HG03139 (cell line): ENCODE results near the gene IL10.
A peak's percentile ranks its signal among the peaks of the same experiment; 100 is the strongest.
"Not testable (repeated sequence)": the region's sequence is repeated elsewhere in the genome, so short reads cannot be mapped to it uniquely, and the experiment has no call there.

Experiments used
- ATAC-seq: cut with Tn5 transposase; IDR thresholded peaks from one replicate; pipeline ENCODE4 v1.9.1; 2021; ENCODE audit not compliant: unreplicated experiment

The IL10 gene

DNA sequence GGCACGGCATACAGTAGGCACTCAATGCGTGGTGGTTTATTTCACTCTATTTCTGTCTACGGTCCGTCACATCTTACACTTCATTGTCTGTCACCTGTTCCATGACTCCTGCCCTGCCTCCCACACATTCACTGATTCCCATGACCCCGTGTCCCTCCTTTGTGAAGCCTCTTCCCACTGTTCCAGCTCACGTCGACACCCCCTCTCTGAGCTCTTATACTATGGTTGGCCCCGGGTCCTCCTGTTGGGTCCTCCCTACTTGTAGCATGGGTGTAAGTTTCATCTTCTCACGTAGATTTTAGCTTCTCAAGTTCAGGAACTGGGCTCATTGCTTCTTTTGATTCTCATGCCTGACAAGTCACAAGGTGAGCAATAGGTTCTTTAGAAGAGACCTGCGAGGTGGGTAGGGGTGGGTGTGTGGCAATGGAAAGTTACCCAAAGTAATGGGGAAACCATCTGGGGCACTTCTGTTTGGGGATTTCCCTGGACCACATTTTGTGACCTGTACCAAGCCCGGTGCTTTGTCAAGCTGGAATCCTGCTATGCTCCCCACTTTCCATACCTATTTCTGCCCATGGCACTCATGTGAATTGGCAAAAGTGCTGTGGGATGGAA is 22.1 kb upstream of the IL10 start:
- ATAC-seq: no peak

DNA sequence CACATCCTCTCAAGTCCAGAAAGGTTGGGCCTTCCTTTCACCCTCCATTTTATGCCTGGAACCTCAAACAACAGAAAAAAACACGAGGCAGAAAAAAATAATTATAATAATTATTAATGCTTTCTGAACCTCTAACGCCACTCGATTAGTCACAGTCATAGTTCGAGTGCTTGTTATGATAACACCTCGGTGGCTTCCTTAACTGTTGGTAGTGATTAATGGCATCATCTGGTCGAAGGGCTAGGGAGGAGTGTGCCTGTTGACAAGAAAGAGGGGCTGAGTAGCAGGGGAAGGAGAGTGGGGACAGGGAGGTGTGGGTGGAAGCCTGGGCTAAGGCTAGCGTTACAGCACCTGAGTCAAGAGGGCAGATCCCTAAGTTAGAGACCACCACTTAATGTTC is 21.3 kb upstream of the IL10 start:
- no peak for ATAC-seq

DNA sequence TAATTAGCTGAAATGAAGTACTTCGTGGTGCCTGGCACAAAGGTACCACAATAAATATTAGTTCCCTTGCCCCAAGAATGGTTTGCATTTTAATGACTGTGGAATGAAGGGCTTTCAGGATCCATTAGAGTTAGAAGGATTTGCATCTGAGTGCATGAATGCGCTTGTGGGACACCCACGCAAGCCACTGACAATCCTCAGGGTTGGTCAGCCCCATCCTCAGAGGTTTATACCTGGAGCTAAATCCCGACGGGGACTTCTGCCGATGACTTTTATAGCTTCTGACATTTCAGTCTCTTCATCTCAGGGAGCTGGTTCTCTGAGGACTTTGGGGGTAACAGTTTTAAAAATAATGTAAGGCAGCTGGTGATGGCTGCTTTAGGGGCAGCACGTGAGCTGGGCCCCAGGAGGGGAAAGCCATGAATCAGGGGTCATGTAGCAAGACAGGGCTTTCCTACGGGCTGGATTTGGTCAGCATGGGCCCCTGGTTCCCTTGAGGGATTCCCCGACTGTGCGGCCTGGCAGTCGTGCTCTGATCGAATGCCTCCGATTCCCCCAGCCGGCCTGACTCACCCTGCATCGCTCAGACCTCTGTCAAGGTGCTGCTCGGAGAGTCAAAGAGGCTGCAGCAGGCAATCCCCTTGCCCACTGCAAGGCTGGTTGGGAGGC is 20.8 kb upstream of the IL10 start:
- ATAC-seq: no peak

DNA sequence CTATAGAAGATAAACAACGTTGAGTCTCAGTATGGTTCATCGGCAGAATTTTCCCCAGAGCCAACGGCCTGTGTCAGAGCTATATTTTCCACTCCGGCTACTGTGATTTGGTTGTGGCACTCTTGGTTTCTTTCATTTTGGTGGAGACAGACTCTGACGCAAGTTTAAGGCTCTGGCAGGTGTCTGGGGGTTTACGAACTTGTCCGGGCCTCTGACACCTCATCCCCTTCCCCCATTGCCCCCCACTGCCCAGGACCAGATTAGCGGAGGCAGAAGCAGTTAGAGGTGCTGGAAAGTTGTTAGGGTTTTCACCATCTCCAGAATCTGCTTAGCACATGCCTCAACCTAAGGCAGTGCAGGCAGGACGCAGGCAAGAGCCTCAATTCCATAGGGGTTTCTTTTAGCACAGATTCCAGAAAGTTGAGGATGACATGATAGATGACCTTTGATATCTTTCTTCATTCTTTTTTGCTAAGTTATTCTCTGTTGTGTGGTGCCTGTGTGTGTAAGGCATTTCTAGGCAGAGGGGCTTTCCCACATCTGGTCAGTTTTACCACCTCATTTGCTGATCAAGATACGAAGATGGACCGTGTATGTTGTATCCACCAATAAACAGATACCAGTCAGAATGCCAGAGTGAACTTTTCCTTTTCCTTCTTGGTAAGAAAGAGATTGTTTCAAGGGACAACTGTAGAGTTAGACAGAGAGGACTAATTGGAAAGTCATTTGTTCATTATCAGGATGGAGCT is 18.4 kb upstream of the IL10 start:
- ATAC-seq: no peak

DNA sequence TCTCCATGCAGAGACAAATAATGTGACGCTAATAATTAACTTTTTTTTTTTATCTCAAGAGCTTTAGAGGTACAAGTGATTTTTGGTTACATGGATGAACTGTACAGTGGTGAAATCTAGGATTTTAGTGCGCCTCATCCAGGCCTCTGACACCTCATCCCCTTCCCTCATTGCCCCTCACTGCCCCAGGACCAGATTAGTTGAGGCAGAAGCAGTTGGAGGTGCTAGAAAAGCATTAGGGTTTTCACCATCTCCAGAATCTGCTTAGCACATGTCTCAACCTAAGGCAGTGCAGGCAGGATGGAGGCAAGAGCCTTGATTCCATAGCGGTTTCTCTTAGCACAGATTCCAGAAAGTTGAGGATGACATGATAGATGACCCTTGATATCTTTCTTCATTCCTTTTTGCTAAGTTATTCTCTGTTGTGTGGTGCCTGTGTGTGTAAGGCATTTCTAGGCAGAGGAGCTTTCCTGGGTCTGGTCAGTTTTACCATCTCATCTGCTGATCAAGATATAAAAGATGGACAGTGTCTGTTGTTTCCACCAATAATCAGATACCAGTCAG is 16.3 kb upstream of the IL10 start:
- no peak for ATAC-seq

DNA sequence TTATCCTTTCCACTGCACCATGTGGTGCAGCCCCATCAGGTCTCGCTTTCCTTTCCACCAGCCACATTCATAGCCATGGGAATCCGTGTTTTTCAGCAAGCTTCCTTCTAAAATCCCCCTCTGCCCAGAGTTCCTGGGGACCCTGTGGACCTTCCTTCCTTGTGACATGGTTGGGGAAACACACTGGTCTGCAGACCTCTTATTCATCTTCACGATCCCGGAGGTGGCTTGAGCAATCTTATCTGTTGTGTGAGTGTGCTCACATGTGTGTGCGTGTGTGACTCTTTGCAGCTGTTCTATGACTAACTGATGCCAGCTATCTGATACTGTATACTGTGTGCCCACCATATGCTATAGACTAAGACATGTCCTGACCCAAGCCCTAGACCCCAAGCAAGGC is 15.6 kb upstream of the IL10 start:
- ATAC-seq: no peak

DNA sequence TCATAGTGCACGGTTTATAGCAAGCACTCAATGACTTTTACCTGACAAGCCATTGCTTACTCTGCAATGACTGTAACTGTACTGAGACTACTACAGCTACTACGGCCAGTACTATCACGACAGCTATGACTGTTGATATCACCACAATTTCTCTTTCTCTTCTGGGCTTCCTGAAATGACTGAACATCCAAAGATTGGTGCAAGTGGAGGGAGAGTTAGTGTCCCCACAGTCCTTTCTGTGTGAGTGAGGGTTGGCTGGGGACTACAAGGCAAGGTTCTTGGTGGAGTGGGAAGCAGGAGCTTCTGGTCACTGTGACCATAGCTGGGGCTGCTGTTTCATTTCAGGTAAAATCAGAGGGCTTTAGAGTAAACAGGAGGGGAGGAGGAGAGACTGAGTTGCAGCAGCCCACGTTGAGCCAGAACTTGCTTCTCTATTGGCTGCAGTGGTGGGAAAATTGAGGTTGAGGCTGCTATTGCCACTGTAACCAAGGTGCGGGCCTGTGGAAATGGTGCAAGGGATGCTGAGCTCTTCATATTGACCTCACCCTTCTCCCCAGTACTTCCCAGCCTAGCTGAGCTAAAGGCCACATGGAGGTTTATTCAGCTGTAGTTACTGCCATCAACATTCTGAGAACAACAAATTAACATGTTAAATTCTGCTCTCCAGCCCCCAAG is 14.1 kb upstream of the IL10 start:
- no peak for ATAC-seq

DNA sequence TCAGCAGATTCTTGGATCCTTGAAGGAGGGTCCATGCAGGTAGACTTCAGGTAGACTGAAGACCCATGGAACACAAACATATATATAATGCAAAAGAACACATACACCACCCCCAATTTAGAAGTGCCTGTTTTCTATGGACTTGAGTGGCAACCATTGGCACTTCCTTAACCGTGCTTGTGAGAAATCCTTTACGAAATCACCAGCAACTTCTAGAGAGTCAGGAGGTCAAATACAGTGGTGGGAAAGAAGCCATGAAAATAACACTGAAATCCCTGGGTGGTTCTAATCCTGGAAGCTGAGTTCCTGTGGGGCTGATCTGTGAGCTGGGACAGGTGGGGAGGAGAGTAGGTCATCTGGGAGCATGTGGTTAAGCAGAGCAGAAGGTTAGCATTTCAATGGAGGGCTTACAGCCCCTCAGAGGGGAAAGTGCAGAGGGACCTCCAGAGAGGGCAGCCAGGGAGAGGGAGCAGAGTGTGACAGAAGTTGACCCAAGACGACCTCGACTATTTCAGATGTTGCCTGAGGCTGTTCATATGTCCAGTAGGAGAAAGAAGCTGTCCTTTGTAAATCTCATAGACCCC is 13.0 kb upstream of the IL10 start:
- ATAC-seq: no peak

DNA sequence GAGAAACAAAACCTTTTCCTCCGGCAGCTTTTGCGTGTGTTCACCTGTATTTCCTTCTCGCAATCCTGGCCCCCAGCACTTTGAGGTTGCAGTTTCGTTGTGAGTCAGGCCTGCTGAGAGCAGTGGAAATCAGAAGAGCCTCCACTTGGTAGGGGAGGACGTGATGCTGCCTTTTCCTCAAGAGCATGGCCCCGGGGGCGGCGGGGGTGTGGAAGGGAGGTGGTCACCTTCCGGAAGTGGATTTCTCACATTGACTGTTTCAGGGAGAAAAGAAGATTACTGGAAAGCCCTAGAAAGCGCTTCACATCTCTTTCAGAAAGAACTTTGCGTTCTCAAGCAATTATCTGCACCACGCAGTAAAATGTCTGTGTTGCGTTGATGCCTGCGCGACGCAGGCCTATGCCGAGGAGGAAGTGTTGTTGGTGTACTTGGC is 12.2 kb upstream of the IL10 start:
- peak; percentile 55 for ATAC-seq

DNA sequence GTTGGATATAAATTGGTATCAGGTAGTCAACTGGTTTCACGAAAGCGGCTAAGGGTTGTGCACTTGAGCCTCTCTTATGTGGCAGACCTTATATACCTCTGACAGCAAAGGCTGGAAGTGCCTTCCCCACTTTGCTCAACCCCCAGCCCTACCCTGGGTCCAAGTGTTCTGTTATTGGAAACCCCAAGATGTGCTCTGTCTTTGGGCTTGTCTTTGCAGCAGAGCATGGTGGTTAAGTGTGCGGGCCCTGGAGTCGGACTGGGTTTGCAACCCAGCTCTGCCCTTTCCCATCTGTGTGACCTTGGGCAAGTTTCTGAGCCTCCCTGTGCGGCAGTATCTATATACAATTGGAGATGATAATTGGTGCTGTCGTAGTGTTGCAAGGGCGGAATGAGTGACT is 11.2 kb upstream of the IL10 start:
- ATAC-seq: no peak

DNA sequence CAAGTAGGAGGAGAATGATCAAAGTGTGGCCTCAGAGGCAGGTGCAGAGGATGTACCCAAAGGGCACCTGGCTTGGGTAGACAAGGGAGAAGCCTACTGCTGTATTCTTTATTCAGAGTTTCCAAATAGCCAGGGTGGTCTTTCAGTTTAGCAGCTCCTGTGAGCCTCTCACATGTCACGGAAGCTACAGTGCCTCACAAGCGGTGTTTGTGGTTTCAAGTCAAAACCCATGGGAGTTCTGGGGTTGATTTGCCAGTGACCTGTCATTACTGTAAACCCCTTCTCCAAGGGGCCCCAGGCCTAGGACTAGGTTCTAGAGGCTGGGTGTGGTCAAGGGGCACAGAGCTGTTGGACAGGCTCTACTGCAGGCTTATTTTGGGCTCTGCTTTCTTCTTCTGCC is 10.2 kb upstream of the IL10 start:
- peak; percentile 67 for ATAC-seq

DNA sequence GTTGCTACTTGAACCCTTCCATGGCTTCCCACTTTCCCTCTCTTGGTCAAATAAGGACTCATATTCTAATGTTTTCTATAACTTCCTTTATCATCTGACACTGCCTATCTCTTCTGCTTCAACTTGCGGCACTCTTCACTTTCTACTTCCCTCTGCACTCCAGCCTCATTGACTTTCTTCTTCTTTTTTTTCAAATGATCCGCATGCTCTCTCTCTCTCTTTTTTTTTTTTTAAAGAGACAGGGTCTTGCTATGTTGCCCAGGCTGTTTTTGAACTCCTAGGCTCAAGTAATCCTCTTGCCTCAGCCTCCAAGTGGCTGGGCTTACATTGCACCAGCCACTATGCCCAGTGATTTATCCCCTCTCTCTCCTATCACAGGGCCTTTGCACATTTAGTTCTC is 7.3 kb upstream of the IL10 start:
- no peak for ATAC-seq

DNA sequence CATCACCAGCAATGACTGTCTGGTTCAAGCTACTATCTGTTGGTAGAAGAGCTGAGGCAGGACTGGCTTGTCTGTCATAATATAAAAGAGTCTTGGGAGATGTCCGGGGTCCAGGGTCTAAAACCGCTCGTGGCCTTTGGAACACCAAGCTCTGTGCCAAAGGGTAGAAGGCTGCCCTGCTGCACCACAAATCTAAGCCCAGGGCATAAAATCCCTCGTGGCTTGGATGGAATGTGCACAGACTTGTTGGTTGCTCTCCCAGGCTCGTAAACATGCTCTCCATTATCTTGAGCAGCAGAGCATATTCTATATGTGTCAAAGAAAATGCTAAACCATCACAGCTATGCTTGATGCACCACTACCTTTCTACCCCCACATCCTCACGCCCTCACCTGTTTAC is 6.6 kb upstream of the IL10 start:
- ATAC-seq: not testable (repeated sequence)

DNA sequence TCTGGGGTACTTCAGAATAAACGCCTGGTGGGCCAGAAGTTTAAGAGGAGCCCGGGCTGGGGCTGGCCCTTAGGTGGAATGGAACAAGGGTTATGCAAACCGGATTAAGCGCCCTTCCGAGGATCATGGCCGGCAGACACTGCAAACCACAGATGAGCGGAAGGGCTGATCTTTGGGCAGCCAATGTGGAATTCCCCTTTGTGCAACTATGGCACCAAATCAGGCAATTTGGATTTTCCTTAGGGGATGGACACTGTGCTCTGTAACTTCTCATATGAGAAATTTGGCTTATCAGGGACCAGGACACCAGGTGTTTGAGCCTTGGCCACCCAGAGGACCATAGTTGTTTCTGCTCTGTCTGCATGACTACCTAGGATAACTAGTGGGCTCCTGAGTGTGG is 5.7 kb upstream of the IL10 start:
- no peak for ATAC-seq

DNA sequence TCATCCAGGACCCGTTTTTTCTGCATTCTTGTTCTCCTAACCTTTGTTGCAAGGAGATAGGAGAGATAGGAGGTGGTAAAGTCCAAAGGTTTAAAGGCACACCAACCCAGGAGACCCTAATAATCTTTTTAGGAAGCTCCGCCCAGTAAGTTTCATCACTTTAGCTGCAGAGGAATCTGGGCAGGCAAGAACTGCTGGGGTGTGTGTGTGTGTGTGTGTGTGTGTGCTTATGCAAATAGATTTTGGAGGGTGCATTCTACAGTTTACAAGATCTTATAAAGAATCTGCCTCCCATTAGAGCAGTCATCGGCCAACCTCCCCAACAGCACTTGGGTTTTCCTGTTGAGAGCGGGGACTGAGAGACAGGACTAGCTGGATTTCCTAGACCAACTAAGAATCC is 3.9 kb upstream of the IL10 start:
- ATAC-seq: no peak

DNA sequence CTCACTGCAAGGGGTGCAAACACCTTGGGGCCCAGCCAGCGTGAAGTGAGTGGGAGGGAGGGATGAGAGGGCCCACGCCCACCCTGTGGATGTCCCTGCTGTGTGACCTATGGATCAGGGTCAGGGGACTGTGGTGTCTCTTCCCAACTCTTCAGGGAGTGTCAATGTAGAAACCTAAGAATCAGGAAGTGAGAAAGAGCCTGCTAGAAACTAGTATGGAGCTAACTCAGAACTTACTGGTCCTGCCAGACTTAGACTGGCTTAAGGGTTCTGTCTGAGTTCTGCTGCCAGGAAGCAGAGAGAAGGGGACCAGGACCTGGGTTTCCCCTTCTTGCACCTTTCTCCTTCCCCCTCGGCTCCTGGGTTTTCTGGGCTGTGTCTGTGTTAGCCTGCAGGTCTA is 1.8 kb upstream of the IL10 start:
- no peak for ATAC-seq

DNA sequence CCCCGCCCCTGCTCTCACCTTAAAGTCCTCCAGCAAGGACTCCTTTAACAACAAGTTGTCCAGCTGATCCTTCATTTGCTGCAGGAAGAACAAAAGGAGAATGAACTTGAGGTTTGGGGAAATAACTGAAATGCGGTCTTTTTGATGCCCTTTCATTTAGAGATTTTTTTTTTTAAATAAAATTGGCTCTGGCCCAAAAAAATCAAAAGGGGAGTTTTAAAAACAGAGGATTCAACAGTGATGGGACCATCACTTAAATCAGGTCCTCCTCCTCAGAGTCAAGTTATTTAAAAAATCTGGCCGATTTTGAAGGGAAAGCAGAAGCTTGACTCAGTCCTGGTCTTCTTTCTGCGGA is 979 bp downstream of the IL10 start:
- no peak for ATAC-seq

DNA sequence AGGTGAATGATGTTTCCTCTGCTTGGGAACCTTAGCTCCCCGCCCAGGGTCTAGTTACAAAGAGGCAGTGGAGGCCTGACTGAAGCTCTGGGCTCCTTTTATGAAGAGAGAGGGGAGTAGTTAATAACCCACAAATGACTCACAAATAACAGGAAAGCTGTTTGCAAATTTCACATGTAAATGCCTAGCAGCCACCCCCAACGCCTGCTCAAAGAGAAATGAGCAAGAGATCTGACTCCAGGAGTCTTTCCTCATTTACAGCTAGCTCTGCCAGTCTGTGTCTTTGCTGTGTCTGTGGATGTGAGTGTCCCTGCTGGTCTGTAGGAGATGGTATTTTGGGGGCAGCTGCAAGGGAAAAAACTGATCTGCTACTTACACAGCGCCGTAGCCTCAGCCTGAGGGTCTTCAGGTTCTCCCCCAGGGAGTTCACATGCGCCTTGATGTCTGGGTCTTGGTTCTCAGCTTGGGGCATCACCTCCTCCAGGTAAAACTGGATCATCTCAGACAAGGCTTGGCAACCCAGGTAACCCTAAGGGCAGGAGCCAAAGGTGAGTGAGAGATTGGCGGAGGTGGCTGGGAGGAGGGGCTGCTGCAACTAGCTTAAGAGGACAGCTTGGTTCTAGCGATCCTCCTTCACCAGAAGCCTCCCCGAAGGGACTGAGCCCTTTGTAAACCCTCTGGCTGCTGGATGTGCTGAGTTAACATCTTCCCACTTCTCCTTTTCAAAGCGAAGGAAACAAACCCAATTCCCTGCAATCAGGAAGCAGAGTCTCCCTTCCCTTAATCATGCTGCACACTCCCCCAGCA is 1.6 kb downstream of the IL10 start, which contains the start of gene IL19:
Gene IL19 (plus strand): TSS at position 243 of the 807 bp plus-strand sequence. CDS start 65,890 bp downstream, outside the sequence.
- ATAC-seq: peak; percentile 24

DNA sequence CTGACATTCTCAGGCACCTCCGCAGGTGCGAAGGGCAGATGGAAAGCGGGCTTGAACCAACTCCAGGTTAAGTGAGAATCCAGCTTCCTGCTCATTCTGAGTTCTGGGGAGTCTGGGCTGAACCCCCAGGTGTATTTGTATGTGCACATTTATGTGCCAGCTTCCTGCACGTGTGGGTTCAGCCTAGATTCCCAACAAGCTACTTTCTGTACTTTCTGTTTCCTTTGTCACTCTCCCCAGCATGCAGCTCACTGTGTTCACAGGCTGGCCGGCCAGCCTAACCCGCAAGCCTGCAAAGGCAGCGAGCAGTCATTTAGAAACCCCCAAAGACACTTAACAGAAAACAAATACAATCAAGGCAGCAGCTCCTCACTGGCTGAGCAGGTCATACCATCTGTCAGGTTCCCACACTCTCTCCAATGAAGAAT is 3.0 kb downstream of the IL10 start:
- ATAC-seq: peak; percentile 55
